Esophagus squamous epithelium (tissue), 5 donors: ENCODE measurements around the gene SLC19A1. TPM values are rescaled to one million over a fixed set of nuclear protein-coding genes. Genes with fewer than 3 reads are reported as not detected.

Experiments used
- DNase-seq: peaks from one replicate; lab custom pipeline; 2025; lab: John Stamatoyannopoulos, UW
- H3K27ac ChIP-seq, 4 donors: fragments of 200-600 bp; sonication (generic); one replicate each; pipeline ENCODE4 v1.5.1; 2016 to 2019; ENCODE audit warnings: mild to moderate bottlenecking in 1 of 4
- H3K27me3 ChIP-seq, 4 donors: fragments of 200-600 bp; sonication (generic); 1 replicate in 3 of 4; 2 replicates in 1 of 4; pipeline versions ENCODE4 v1.5.1 to v1.6.0; 2017 to 2021; ENCODE audit warnings: antibody characterized with exemption in 1 of 4
- H3K36me3 ChIP-seq, 3 donors: fragments of 200-600 bp; sonication (generic); one replicate each; pipeline ENCODE4 v1.5.1; 2016 to 2019
- H3K4me1 ChIP-seq, 3 donors: fragments of 200-600 bp; sonication (generic); one replicate each; pipeline ENCODE4 v1.5.1; 2017 to 2019
- H3K4me3 ChIP-seq, 4 donors: fragments of 200-600 bp; sonication (generic); 1 replicate in 3 of 4; 2 replicates in 1 of 4; pipeline ENCODE4 v1.5.1; 2016 to 2019; ENCODE audit warnings: mild to moderate bottlenecking in 2 of 4, moderate library complexity in 1 of 4
- H3K9me3 ChIP-seq, 3 donors: fragments of 200-600 bp; sonication (generic); one replicate each; pipeline ENCODE4 v1.5.1; 2016 to 2019
- POLR2A ChIP-seq, 4 donors: fragments of 450-650 bp; IDR thresholded peaks; one replicate each; pipeline ENCODE4 v1.6.1; 2017; ENCODE audit warnings: antibody characterized with exemption in 4 of 4, mild to moderate bottlenecking in 4 of 4, moderate library complexity in 3 of 4
- WGBS, 2 donors: methylation state at CpG; one replicate each; pipeline ENCODE4 v1.1.5; 2018; 5-methylcytosine and 5-hydroxymethylcytosine counted together
- intact Hi-C: fragments of 100-400 bp; cut with DNase I; formaldehyde crosslinking; loops from one replicate; pipeline ENCODE4 v1.15.0; 2022
- total RNA-seq, 4 donors: library from RNA; depleted of rRNA; stranded (reverse); fragments of >200 nt; gene quantifications; one replicate each; pipeline ENCODE4 v1.1.0, GENCODE V29; 2016
- TF ChIP-seq, protein P1 (sequence below), 6 experiments: fragments of 450-650 bp in 4 of 6; fragments of 200-600 bp in 2 of 6; sonication (generic) in 2 of 6; IDR thresholded peaks; one replicate each; pipeline ENCODE4 v1.5.1; 2016 to 2019; ENCODE audit warnings: antibody characterized with exemption in 6 of 6, mild to moderate bottlenecking in 4 of 6, moderate library complexity in 4 of 6
- donor health status: DM: yes; HTN: yes; CAD: no.

SLC19A1 gene
- total RNA-seq, 4 donors from 2014 or later, result 1.6 to 4.6 (median 2.9) TPM

DNA sequence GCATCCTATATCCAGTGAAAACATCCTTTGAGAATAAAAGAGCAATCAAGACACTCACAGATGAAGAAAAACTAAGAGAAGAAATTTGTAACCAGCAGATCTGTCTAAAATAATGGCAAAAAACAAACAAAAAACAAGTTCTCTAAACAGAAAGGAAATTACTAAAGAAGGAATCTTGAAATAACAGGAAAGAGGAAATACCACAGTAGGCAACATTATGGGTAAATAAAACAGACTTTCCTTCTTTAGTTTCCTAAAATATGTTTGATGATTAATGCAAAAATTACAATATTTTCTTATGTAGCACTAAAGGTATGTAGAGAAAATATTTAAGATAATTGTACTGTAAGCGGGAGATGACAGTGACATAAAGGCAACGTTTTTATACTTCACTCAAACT is 23.5 kb downstream of the SLC19A1 start:
- Histone ChIP-seq H3K27ac (no peak overlapping the region), H3K36me3 (peaks cover 0 to 16% (median 0%) of the 10 kb centered on the region in 3 donors), H3K4me3 (no peak overlapping the region), H3K4me1 (peaks cover 0 to under 1% (median 0%) of the 10 kb centered on the region in 3 donors), H3K27me3 (no peaks in the 10 kb centered on the region), H3K9me3 (peaks cover 0 to 27% (median 24%) of the 10 kb centered on the region in 3 donors)
- TF ChIP-seq POLR2A (IDR thresholded peaks at IDR 0.05), result no peak
- TF ChIP-seq, protein P1, sequence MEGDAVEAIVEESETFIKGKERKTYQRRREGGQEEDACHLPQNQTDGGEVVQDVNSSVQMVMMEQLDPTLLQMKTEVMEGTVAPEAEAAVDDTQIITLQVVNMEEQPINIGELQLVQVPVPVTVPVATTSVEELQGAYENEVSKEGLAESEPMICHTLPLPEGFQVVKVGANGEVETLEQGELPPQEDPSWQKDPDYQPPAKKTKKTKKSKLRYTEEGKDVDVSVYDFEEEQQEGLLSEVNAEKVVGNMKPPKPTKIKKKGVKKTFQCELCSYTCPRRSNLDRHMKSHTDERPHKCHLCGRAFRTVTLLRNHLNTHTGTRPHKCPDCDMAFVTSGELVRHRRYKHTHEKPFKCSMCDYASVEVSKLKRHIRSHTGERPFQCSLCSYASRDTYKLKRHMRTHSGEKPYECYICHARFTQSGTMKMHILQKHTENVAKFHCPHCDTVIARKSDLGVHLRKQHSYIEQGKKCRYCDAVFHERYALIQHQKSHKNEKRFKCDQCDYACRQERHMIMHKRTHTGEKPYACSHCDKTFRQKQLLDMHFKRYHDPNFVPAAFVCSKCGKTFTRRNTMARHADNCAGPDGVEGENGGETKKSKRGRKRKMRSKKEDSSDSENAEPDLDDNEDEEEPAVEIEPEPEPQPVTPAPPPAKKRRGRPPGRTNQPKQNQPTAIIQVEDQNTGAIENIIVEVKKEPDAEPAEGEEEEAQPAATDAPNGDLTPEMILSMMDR (IDR thresholded peaks at IDR 0.05), result no peak
- intact Hi-C loops, result no loop called here
- WGBS, 2 donors, result 81 to 85% methylated on average over 2 of the region's 2 CpGs
- no peak for DNase-seq

DNA sequence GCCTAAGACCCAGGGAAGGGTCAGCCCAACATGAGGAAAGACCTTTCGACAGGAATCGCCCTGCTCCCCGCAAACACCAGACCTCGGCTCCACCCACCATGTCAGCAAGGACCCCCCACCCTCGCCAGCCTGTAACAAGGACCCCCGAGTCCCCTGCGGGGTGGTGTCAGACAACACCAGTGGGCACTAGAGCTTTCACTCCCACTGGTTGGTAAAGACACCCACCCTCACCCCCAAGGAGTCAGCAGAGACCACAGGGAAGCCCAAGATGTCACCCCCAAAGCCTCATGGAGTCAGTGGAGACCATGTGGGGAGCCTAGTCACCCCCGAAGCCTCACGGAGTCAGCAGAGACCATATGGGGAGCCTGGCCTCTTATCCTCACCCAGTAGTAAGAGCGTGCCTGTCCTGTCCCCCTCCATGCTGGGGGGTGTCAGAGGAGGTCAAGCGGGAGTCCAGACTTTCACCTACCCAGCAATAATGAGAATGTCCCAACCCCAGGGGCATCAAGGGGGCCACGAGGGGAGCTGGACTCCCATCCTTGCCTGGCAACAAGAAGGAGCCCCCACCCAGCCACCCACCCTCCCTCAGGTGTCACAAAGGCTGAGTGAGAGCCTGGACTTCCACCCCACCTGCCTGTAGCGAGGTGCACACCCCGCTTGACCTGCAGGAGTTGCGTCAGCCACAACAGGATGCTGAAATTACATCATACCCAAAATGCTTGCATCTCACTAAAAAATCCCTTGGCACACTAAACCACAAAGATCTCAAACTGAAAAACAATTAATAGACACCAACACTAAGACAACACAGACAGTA is 24.8 kb downstream of the SLC19A1 start:
- peaks cover 0 to 8% (median 0%) of the 10 kb centered on the region in 3 donors for H3K4me1 ChIP-seq
- H3K27ac ChIP-seq, result no peak overlapping the region
- intact Hi-C loops, result no loop called here
- no peak for TF ChIP-seq POLR2A (IDR thresholded peaks at IDR 0.05)
- TF ChIP-seq, protein P1 (IDR thresholded peaks at IDR 0.05), result no peak
- no peak overlapping the region for H3K4me3 ChIP-seq
- peaks cover 0 to 27% (median 24%) of the 10 kb centered on the region in 3 donors for H3K9me3 ChIP-seq
- peaks cover 0 to 24% (median 0%) of the 10 kb centered on the region in 3 donors for H3K36me3 ChIP-seq
- 84 to 92% methylated on average over 5 to 7 of the region's 15 CpGs for WGBS, 2 donors
- H3K27me3 ChIP-seq, result no peaks in the 10 kb centered on the region
- no peak for DNase-seq

DNA sequence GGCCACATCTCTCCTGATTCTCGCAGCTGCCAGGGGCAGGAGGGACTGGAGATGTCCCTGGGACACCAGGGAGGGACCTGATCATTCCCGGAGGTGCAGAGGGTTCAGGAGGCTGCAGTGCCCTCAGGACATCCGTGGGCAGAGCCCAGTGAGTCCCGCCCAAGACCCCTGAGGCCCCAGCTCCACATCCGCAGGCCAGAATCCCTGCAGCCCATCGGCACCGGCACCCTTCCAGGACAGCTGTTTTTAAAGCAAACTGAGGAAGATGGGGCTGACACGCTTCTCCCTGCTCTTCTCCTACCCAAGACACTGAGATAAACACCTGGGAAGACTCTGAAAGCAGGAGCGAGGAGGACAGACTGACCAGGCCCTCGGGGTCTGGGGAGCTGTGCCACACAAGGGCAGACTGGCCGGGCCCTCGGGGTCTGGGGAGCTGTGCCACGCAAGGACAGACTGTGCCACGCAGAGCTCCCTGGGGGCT is 25.5 kb downstream of the SLC19A1 start:
- Histone ChIP-seq H3K9me3 (peaks cover 0 to 26% (median 24%) of the 10 kb centered on the region in 3 donors), H3K36me3 (peaks cover 0 to 32% (median 0%) of the 10 kb centered on the region in 3 donors), H3K4me3 (no peak overlapping the region), H3K27ac (no peak overlapping the region), H3K4me1 (peaks cover 0 to 8% (median 0%) of the 10 kb centered on the region in 3 donors), H3K27me3 (no peaks in the 10 kb centered on the region)
- TF ChIP-seq, protein P1 (IDR thresholded peaks at IDR 0.05), result no peak
- TF ChIP-seq POLR2A (IDR thresholded peaks at IDR 0.05), result no peak
- intact Hi-C loops, result no loop called here
- DNase-seq, result no peak
- 79 to 84% methylated on average over 9 of the region's 14 CpGs for WGBS, 2 donors

DNA sequence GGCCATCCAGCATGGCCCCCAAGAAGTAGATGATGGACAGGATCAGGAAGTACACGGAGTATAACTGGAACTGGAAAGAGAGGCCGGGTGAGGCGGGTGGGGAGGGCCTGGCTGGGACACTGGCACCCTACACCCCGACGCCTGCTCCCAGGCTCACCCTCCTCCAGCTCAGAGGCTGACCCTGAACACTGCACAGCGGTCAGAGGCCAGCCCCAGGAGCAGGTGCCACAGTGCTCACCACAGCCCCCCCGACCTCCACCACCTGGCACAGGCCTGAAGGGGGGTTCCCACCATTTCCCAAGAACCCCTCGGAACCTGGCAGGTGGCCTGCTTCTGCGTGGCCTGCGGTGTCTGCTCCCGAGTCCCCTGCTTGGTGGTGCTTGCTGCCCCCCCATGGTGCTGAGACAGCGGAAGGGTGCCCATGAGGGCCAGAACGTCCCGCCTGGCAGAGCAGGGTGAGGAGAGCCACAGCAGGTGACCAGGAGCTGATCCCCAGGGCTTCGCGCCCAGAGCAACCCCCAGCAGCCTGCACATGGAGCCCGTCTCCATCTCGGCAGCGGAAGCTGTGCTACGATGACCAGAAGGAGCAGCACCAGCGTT is 26.1 kb downstream of the SLC19A1 start:
- TF ChIP-seq, protein P1 (IDR thresholded peaks at IDR 0.05), result no peak
- Histone ChIP-seq H3K27ac (no peak overlapping the region), H3K4me3 (no peak overlapping the region), H3K9me3 (peaks cover 0 to 24% (median 21%) of the 10 kb centered on the region in 3 donors), H3K36me3 (peaks cover 0 to 37% (median 0%) of the 10 kb centered on the region in 3 donors), H3K27me3 (no peaks in the 10 kb centered on the region), H3K4me1 (peaks cover 0 to 8% (median 0%) of the 10 kb centered on the region in 3 donors)
- no peak for DNase-seq
- 80 to 83% methylated on average over 1 to 5 of the region's 21 CpGs for WGBS, 2 donors
- intact Hi-C loops, result no loop called here
